ENCODE data around the gene NR6A1. TPM values are rescaled to one million over a fixed set of nuclear protein-coding genes. Genes with fewer than 3 reads are reported as not detected.

Gene NR6A1
- total and polyA plus RNA-seq, 2 of the 13 experiments (the other 11 are each of a cell fraction or from before 2014, with no cell fraction given), result 28.1 to 31.5 TPM

DNA sequence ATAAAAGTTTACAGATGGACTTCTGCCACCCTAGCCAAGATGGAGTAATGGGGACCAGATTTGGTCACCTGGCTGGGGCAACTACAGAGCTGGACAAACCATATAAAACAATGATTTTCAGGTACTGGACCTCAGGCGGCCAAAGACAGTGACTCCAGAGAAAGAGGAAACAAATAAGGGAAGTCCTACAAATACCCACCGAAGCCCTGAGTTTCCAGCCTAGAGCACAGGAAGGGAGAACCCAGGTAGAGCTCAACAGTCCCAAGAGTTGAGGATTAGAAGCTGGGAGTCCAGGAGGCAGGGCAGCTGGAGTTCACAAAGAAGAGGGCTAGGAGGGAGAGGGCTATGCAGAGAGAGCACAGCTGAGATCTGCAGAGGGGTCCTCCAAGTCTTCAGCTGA is 157.3 kb downstream of the NR6A1 start:
- H3K9ac ChIP-seq (ENCODE audit: insufficient read depth, low read depth, low read length), result no peak overlapping the region
- DNase-seq (ENCODE audit: low spot score) (no peak), ATAC-seq (no peak), FAIRE-seq (no peak)
- ChIA-PET CTCF (ENCODE audit: low intra/inter-chr PET ratio, low total read pairs) (no interaction called here), POLR2A (no interaction called here)
- no peak overlapping the region for H3K4me3 ChIP-seq (replicated peaks in 1 of 3; ENCODE audit: insufficient read depth in 1 of 3, low read depth in 2 of 3, low read length in 3 of 3)
- no peak overlapping the region for H3K27ac ChIP-seq (ENCODE audit: extremely low read length, insufficient read depth, low read length)
- H3K27me3 ChIP-seq (ENCODE audit: control insufficient read depth in 1 of 2, insufficient read depth in 2 of 2, low read length in 2 of 2), result no peaks in the 10 kb centered on the region
- H3K9me3 ChIP-seq (ENCODE audit: low read length), result no peaks in the 10 kb centered on the region
- no peak overlapping the region for H3K4me2 ChIP-seq (ENCODE audit: low read depth, low read length)
- in situ Hi-C loops (cut with HindIII; ENCODE audit: extremely low pct_ligation_motif_present, low pct_unique_long_range_greater_than_20kb), result no loop called here
- TF ChIP-seq, protein P1, sequence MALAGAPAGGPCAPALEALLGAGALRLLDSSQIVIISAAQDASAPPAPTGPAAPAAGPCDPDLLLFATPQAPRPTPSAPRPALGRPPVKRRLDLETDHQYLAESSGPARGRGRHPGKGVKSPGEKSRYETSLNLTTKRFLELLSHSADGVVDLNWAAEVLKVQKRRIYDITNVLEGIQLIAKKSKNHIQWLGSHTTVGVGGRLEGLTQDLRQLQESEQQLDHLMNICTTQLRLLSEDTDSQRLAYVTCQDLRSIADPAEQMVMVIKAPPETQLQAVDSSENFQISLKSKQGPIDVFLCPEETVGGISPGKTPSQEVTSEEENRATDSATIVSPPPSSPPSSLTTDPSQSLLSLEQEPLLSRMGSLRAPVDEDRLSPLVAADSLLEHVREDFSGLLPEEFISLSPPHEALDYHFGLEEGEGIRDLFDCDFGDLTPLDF (CRISPR knock-in tag; IDR thresholded peaks at IDR 0.05), result no peak
- no peak for TF ChIP-seq ZNF572 (CRISPR knock-in tag; IDR thresholded peaks at IDR 0.05)
- H4K20me1 ChIP-seq (ENCODE audit: insufficient read depth, low read length), result 0 out of 2 replicates have a peak, but pooled peaks cover 7% of the 10 kb centered on the region
- H3K4me1 ChIP-seq (ENCODE audit: insufficient read depth, low read length), result peaks cover 23% of the 10 kb centered on the region
- intact Hi-C loops (cut with micrococcal nuclease; ENCODE audit: unreplicated experiment), result no loop called here
- no peak overlapping the region for H2AFZ ChIP-seq (ENCODE audit: low read length)
- no peaks in the 10 kb centered on the region; a peak in 1 of 5 replicates for H3K36me3 ChIP-seq (replicated peaks in 1 of 2; ENCODE audit: control insufficient read depth in 1 of 2, insufficient read depth in 2 of 2, low read length in 2 of 2)
- WGBS (ENCODE audit: low lambda C conversion rate), result 97% methylated on average over 2 of the region's 2 CpGs
- H3K79me2 ChIP-seq (ENCODE audit: insufficient read depth, low read length), result peaks cover 8% of the 10 kb centered on the region
- BruUV-seq (replicated peaks), result no TSS peak

DNA sequence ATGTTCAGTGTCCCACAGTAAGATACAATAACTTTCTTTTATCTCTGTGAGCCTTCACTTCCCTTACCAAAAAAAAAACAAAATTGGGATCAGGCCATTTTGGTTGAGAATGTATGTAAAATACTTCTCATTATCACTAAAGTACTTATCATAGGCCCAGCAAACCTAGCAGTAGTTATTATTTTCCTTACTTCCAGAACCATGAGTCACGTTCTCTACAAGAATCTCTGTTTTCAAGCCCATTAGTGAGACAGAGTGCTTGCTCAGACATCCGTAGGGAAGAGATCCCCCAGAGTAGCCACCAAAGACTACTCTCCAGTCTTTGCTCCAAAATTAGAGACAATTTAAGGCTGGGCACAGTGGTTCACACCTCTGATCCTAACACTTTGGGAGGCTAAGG is 160.0 kb downstream of the NR6A1 start:
- ChIA-PET POLR2A (no interaction called here), CTCF (ENCODE audit: low intra/inter-chr PET ratio, low total read pairs) (no interaction called here)
- no peak overlapping the region for H3K9ac ChIP-seq (ENCODE audit: insufficient read depth, low read depth, low read length)
- no peaks in the 10 kb centered on the region for H3K27me3 ChIP-seq (ENCODE audit: control insufficient read depth in 1 of 2, insufficient read depth in 2 of 2, low read length in 2 of 2)
- no peaks in the 10 kb centered on the region for H3K9me3 ChIP-seq (ENCODE audit: low read length)
- TF ChIP-seq SPEN (CRISPR knock-in tag; IDR thresholded peaks at IDR 0.05; ENCODE audit: low read depth) (no peak), ZNF234 (CRISPR knock-in tag; conservative IDR thresholded peaks at IDR 0.05) (no peak), NFIB (CRISPR knock-in tag; IDR thresholded peaks at IDR 0.05; ENCODE audit: borderline replicate concordance) (no peak), ZFAT (CRISPR knock-in tag; conservative IDR thresholded peaks at IDR 0.05) (no peak), MEF2D (CRISPR knock-in tag; IDR thresholded peaks at IDR 0.05) (no peak)
- TF ChIP-seq, protein P2, sequence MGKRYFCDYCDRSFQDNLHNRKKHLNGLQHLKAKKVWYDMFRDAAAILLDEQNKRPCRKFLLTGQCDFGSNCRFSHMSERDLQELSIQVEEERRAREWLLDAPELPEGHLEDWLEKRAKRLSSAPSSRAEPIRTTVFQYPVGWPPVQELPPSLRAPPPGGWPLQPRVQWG (CRISPR knock-in tag; IDR thresholded peaks at IDR 0.05; ENCODE audit: borderline replicate concordance, low read depth), result no peak
- TF ChIP-seq, protein P3, sequence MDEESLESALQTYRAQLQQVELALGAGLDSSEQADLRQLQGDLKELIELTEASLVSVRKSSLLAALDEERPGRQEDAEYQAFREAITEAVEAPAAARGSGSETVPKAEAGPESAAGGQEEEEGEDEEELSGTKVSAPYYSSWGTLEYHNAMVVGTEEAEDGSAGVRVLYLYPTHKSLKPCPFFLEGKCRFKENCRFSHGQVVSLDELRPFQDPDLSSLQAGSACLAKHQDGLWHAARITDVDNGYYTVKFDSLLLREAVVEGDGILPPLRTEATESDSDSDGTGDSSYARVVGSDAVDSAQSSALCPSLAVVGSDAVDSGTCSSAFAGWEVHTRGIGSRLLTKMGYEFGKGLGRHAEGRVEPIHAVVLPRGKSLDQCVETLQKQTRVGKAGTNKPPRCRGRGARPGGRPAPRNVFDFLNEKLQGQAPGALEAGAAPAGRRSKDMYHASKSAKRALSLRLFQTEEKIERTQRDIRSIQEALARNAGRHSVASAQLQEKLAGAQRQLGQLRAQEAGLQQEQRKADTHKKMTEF (CRISPR knock-in tag; IDR thresholded peaks at IDR 0.05), result no peak
- FAIRE-seq, result no peak
- in situ Hi-C loops (cut with HindIII; ENCODE audit: extremely low pct_ligation_motif_present, low pct_unique_long_range_greater_than_20kb), result no loop called here
- no peak overlapping the region for H3K4me2 ChIP-seq (ENCODE audit: low read depth, low read length)
- no peak overlapping the region for H3K4me3 ChIP-seq (replicated peaks in 1 of 3; ENCODE audit: insufficient read depth in 1 of 3, low read depth in 2 of 3, low read length in 3 of 3)
- H4K20me1 ChIP-seq (ENCODE audit: insufficient read depth, low read length), result no peaks in the 10 kb centered on the region
- peaks cover 10% of the 10 kb centered on the region for H3K4me1 ChIP-seq (ENCODE audit: insufficient read depth, low read length)
- no peak overlapping the region for H3K27ac ChIP-seq (ENCODE audit: extremely low read length, insufficient read depth, low read length)
- no peak overlapping the region for H2AFZ ChIP-seq (ENCODE audit: low read length)
- no TSS peak for BruUV-seq (replicated peaks)
- H3K36me3 ChIP-seq (replicated peaks in 1 of 2; ENCODE audit: control insufficient read depth in 1 of 2, insufficient read depth in 2 of 2, low read length in 2 of 2), result no peaks in the 10 kb centered on the region; a peak in 1 of 5 replicates
- ATAC-seq, result no peak
- H3K79me2 ChIP-seq (ENCODE audit: insufficient read depth, low read length), result peaks cover 4% of the 10 kb centered on the region
- DNase-seq (ENCODE audit: low spot score), result no peak
- intact Hi-C loops (cut with micrococcal nuclease; ENCODE audit: unreplicated experiment), result no loop called here
- 97% methylated on average over 2 of the region's 2 CpGs for WGBS (ENCODE audit: low lambda C conversion rate)
